OCI-LY7 (cell line): ENCODE measurements around the gene PA2G4.

Experiments used
- EZH2phosphoT487 ChIP-seq: fragments of 200-600 bp; sonication (generic); IDR thresholded peaks from 2 replicates; pipeline ENCODE4 v1.6.1; 2018; ENCODE audit warnings: low read depth, borderline replicate concordance, mild to moderate bottlenecking, mixed run types, antibody characterized with exemption, low read length, moderate library complexity, mixed read lengths
- TF ChIP-seq, protein P1 (sequence below): fragments of 200-600 bp; sonication (generic); conservative IDR thresholded peaks from 2 replicates; pipeline ENCODE4 v1.5.1; 2014; ENCODE audit warnings: mild to moderate bottlenecking, antibody characterized with exemption, low read length, moderate library complexity, mixed read lengths

DNA sequence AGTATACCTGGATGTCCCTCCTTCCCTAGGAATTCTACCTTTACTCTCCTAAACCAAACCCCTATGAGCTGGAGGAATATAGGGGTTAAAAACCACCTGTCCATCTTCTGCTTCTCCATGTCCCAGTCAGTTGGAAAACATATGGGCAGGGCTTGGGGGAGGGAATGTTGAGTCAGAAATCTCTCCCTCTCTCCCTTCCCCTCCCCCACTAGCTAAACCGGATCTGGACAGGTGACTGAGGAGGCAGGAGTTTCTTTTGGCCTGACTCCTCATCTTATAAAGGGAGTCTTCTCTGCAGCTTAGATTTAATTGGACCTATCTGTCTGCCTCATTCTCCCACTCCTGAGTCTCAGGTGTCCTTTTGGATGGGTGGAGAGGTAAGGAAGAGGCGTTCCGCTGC is 18.3 kb upstream of the PA2G4 start:
- TF ChIP-seq, protein P1, sequence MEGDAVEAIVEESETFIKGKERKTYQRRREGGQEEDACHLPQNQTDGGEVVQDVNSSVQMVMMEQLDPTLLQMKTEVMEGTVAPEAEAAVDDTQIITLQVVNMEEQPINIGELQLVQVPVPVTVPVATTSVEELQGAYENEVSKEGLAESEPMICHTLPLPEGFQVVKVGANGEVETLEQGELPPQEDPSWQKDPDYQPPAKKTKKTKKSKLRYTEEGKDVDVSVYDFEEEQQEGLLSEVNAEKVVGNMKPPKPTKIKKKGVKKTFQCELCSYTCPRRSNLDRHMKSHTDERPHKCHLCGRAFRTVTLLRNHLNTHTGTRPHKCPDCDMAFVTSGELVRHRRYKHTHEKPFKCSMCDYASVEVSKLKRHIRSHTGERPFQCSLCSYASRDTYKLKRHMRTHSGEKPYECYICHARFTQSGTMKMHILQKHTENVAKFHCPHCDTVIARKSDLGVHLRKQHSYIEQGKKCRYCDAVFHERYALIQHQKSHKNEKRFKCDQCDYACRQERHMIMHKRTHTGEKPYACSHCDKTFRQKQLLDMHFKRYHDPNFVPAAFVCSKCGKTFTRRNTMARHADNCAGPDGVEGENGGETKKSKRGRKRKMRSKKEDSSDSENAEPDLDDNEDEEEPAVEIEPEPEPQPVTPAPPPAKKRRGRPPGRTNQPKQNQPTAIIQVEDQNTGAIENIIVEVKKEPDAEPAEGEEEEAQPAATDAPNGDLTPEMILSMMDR = no peak
- no peak for TF ChIP-seq EZH2phosphoT487
